ENCODE measurements around the gene STAG3. TPM values are rescaled to one million over a fixed set of nuclear protein-coding genes. Genes with fewer than 3 reads are reported as not detected.

Gene STAG3
- polyA plus RNA-seq, 3 donors = 0.39 TPM; not detected in 1

DNA sequence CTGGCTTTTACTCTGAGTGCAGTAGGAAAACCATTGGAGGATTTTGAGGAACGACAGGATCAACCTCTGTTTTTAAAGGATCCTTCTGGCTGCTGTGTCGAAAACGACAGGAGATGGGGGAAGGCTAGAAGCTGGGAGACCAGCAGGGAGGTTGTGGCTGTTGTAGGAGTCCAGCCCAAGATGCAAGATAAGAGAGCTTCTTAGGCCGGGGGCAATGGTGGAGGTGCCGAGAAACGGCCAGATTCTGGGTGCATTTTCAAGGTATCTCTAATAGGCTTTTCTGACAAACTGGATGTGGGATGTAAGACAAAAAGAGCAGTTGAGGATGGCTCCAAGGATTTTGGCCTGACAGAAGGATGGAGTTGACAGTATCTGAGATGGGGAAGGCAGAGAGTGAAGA is 31.8 kb downstream of the STAG3 start:
- Histone ChIP-seq H3K36me3 (replicated peaks in 1 of 2; ENCODE audit: control insufficient read depth in 1 of 2, insufficient read depth in 2 of 2, low read length in 2 of 2) (no peaks in the 10 kb centered on the region), H3K4me1 (ENCODE audit: control insufficient read depth in 1 of 2, insufficient read depth in 2 of 2, low read length in 2 of 2) (no peaks in the 10 kb centered on the region), H3K27ac (ENCODE audit: low read depth in 1 of 2, low read length in 2 of 2) (no peak overlapping the region), H3K9ac (ENCODE audit: insufficient read depth, low read length, poor library complexity, severe bottlenecking) (no peak overlapping the region), H3K4me2 (replicated peaks; ENCODE audit: extremely low read depth, low read length, poor library complexity, severe bottlenecking) (no peak overlapping the region), H3K9me3 (replicated peaks in 1 of 2; ENCODE audit: control insufficient read depth in 1 of 2, insufficient read depth in 1 of 2, low read length in 2 of 2) (no peaks in the 10 kb centered on the region), H3K79me2 (ENCODE audit: insufficient read depth, low read length) (no peaks in the 10 kb centered on the region), H2AFZ (ENCODE audit: insufficient read depth, low read depth, low read length, poor library complexity, severe bottlenecking) (no peak overlapping the region), H4K20me1 (ENCODE audit: insufficient read depth, low read length) (no peaks in the 10 kb centered on the region), H3K27me3 (ENCODE audit: control insufficient read depth in 2 of 2, insufficient read depth in 2 of 2, low read length in 2 of 2) (peaks cover 0 to 3% of the 10 kb centered on the region in 2 donors), H3K4me3 (replicated peaks in 1 of 3; ENCODE audit: low read depth in 2 of 3, low read length in 3 of 3) (no peak overlapping the region)
- peaks cover 0 to 2% of the 10 kb centered on the region in 2 donors for H3K36me3 Mint-ChIP-seq
- peaks cover 0 to 2% (median 0%) of the 10 kb centered on the region in 7 donors for H3K9me3 Mint-ChIP-seq
- H3K27me3 Mint-ChIP-seq (ENCODE audit: low read depth in 3 of 3) = peaks cover 5 to 9% (median 8%) of the 10 kb centered on the region in 3 donors
- TF ChIP-seq, protein P1, sequence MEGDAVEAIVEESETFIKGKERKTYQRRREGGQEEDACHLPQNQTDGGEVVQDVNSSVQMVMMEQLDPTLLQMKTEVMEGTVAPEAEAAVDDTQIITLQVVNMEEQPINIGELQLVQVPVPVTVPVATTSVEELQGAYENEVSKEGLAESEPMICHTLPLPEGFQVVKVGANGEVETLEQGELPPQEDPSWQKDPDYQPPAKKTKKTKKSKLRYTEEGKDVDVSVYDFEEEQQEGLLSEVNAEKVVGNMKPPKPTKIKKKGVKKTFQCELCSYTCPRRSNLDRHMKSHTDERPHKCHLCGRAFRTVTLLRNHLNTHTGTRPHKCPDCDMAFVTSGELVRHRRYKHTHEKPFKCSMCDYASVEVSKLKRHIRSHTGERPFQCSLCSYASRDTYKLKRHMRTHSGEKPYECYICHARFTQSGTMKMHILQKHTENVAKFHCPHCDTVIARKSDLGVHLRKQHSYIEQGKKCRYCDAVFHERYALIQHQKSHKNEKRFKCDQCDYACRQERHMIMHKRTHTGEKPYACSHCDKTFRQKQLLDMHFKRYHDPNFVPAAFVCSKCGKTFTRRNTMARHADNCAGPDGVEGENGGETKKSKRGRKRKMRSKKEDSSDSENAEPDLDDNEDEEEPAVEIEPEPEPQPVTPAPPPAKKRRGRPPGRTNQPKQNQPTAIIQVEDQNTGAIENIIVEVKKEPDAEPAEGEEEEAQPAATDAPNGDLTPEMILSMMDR (IDR thresholded peaks at IDR 0.05) = no peak
- WGBS (ENCODE audit: insufficient coverage) = 81% methylated on average over 6 of the region's 6 CpGs
- H3K4me3 Mint-ChIP-seq = no peak overlapping the region
- H3K27ac Mint-ChIP-seq = peak overlapping the region in 1 of 7 donors; percentile 2
- peaks cover 8% of the 10 kb centered on the region for H3K4me1 Mint-ChIP-seq
- DNase-seq = no peak
- intact Hi-C loops (cut with micrococcal nuclease) = no loop called here

DNA sequence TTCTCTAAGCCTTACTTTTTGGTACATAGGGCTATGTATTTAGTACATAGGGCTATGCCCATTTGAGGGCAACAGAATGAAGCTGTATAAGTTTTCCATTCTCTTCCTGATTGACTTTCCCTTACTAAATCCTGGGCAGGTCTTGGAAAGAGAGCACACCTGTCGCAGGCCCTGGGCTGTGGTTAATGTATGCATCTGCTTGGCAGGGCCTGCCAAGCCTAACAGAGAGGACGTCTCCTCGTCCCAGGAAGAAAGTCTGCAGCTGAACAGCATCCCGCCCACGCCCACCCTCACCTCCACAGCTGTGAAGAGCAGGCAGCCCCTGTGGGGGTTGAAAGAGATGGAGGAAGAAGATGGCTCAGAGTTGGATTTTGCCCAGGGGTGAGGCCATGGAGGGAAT is 33.1 kb downstream of the STAG3 start:
- Mint-ChIP-seq H3K9me3 (no peaks in the 10 kb centered on the region), H3K4me1 (peaks cover 8% of the 10 kb centered on the region), H3K4me3 (no peak overlapping the region), H3K27me3 (ENCODE audit: low read depth in 3 of 3) (peaks cover 5 to 10% (median 10%) of the 10 kb centered on the region in 3 donors), H3K27ac (no peak overlapping the region), H3K36me3 (peaks cover 0 to 2% of the 10 kb centered on the region in 2 donors)
- Histone ChIP-seq H3K27me3 (ENCODE audit: control insufficient read depth in 2 of 2, insufficient read depth in 2 of 2, low read length in 2 of 2) (peaks cover 0 to 3% of the 10 kb centered on the region in 2 donors), H3K4me2 (replicated peaks; ENCODE audit: extremely low read depth, low read length, poor library complexity, severe bottlenecking) (no peak overlapping the region), H3K9ac (ENCODE audit: insufficient read depth, low read length, poor library complexity, severe bottlenecking) (no peak overlapping the region), H3K4me3 (replicated peaks in 1 of 3; ENCODE audit: low read depth in 2 of 3, low read length in 3 of 3) (no peak overlapping the region), H3K36me3 (replicated peaks in 1 of 2; ENCODE audit: control insufficient read depth in 1 of 2, insufficient read depth in 2 of 2, low read length in 2 of 2) (no peaks in the 10 kb centered on the region), H3K79me2 (ENCODE audit: insufficient read depth, low read length) (no peaks in the 10 kb centered on the region), H3K4me1 (ENCODE audit: control insufficient read depth in 1 of 2, insufficient read depth in 2 of 2, low read length in 2 of 2) (no peaks in the 10 kb centered on the region), H2AFZ (ENCODE audit: insufficient read depth, low read depth, low read length, poor library complexity, severe bottlenecking) (no peak overlapping the region), H4K20me1 (ENCODE audit: insufficient read depth, low read length) (no peaks in the 10 kb centered on the region), H3K27ac (ENCODE audit: low read depth in 1 of 2, low read length in 2 of 2) (no peak overlapping the region), H3K9me3 (replicated peaks in 1 of 2; ENCODE audit: control insufficient read depth in 1 of 2, insufficient read depth in 1 of 2, low read length in 2 of 2) (no peaks in the 10 kb centered on the region)
- DNase-seq = no peak
- TF ChIP-seq, protein P1 (IDR thresholded peaks at IDR 0.05) = no peak
- intact Hi-C loops (cut with micrococcal nuclease) = no loop called here
- no CpG with 5 or more reads among the region's 5 CpGs for WGBS (ENCODE audit: insufficient coverage)
